Subcutaneous adipose tissue (tissue), 4 donors: Measurements from ENCODE around the gene ARL5C. TPM values are rescaled to one million over a fixed set of nuclear protein-coding genes. Genes with fewer than 3 reads are reported as not detected.

ENCODE experiments used
- total RNA-seq, 4 donors: library from RNA; depleted of rRNA; stranded (reverse); fragments of >200 nt; gene quantifications; one replicate each; pipeline ENCODE4 v1.1.0, GENCODE V29; 2016
- TF ChIP-seq, protein P1 (sequence below): fragments of 450-650 bp; IDR thresholded peaks from one replicate; pipeline ENCODE4 v1.5.1; 2016; ENCODE audit warnings: low read depth, mild to moderate bottlenecking, control low read depth, antibody characterized with exemption, moderate library complexity

The ARL5C gene
- total RNA-seq, 4 donors from 2014 or later, result not detected

- TF ChIP-seq, protein P1, sequence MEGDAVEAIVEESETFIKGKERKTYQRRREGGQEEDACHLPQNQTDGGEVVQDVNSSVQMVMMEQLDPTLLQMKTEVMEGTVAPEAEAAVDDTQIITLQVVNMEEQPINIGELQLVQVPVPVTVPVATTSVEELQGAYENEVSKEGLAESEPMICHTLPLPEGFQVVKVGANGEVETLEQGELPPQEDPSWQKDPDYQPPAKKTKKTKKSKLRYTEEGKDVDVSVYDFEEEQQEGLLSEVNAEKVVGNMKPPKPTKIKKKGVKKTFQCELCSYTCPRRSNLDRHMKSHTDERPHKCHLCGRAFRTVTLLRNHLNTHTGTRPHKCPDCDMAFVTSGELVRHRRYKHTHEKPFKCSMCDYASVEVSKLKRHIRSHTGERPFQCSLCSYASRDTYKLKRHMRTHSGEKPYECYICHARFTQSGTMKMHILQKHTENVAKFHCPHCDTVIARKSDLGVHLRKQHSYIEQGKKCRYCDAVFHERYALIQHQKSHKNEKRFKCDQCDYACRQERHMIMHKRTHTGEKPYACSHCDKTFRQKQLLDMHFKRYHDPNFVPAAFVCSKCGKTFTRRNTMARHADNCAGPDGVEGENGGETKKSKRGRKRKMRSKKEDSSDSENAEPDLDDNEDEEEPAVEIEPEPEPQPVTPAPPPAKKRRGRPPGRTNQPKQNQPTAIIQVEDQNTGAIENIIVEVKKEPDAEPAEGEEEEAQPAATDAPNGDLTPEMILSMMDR, result no peak
Measured at GRCh38 chr17:39123627-39124026, 42.3 kb downstream of the ARL5C start.

DNA sequence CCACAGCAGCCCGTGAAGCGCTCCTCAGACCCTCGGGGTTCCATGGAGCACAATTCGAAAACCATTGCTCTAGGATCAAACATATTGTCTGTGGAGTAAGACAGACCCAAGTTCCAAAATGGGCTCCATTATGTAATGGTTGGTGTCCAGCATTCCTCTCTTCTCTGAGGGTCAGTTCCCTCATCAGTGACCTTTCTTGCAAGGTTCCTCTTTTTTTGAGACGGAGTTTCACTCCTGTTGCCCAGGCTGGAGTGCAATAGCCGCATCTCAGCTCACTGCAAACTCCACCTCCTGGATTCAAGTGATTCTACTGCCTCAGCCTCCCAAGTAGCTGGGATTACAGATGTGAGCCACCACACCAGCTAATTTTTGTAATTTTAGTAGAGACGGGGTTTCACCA, 43.0 kb downstream of the ARL5C start:
- TF ChIP-seq, protein P1, result no peak

DNA sequence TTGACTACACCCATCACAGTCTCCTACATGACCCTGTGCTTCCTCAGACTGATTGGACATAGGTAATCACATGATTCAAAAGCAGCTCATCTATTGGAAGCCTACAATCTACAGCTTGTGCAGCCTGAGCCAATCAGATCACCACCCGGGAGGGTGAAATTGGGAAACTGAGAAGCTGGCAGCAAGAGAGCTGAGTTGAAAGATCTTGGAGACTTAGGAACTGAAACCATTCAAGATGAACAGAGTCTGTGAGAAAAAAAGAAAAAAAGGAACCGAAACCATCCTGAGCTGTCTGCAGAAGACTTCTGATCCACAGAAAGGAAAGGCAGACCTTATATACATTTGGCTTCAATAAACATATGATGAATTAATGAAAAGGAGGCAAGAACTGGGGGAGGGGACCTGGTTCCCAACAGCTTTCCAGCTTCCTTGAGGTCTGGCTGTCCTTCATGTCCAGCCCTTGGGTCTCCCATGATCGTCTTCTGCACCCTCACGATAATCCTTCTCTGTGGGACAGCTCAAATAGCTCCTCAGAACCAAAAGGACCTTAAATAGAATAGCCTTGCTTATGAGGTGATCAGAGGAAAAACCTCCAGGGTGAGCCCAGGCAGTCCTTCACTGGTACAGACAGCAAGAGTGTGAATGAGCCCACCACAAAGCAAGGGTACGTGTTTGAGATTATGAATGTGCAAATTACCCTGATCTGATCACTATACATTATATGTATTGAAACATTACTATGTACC, 47.1 kb downstream of the ARL5C start:
- TF ChIP-seq, protein P1, result no peak

- TF ChIP-seq, protein P1, result no peak
Measured at GRCh38 chr17:39116224-39116623, 49.7 kb downstream of the ARL5C start.

DNA sequence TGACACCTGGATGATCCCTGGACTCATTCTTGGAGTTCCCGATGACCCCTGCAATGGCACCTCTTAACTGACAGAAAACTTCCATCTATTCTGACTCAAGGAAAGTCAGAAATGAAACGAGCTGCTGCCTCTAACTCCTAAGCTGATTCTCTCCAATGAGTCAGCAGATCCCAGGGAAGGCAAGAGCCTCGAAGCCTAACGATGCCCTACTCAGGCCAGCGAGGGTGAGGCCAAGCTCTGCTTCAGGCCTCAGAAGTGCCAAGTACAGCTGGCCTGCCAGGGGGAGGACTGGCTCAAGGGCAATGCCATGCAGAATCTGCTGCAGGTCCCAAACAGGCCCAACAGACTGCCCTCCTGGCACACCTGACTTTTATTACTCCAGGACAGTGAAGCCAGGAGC, 50.8 kb downstream of the ARL5C start:
- TF ChIP-seq, protein P1, result no peak

- TF ChIP-seq, protein P1, result no peak
Measured at GRCh38 chr17:39114723-39115122, 51.2 kb downstream of the ARL5C start.

DNA sequence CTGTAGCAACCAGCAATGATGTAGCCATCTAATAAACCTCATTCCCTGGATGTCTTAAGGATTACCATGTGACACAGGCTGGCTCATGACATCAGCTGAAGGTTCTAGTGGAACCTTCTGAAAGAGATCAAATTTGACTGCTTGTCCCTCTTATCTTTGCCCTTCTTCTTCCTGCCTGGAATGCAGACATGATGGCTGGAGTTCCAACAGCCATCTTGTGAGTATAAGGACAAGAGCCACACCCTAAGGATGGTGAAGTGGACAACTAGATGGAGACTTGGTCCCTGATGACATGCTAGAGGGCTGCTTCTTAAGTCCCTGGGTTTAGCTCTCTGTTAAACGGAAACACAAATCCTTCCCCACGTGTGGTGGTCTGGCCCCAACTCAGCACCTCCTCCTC, 52.1 kb downstream of the ARL5C start:
- TF ChIP-seq, protein P1, result no peak
